GM21515 (cell line): Measurements from ENCODE around the gene NAB1.
A peak's percentile ranks its signal among the peaks of the same experiment; 100 is the strongest.

Source experiments
- ATAC-seq: cut with Tn5 transposase; IDR thresholded peaks from one replicate; pipeline ENCODE4 v1.9.1; 2021; ENCODE audit not compliant: unreplicated experiment

NAB1 gene

GRCh38 chr2:190668892-190669291 lies 20.0 kb downstream of the NAB1 start:
- ATAC-seq: no peak

- ATAC-seq: peak; percentile 50
Observed at GRCh38 chr2:190670182-190670946, 21.5 kb downstream of the NAB1 start.

DNA sequence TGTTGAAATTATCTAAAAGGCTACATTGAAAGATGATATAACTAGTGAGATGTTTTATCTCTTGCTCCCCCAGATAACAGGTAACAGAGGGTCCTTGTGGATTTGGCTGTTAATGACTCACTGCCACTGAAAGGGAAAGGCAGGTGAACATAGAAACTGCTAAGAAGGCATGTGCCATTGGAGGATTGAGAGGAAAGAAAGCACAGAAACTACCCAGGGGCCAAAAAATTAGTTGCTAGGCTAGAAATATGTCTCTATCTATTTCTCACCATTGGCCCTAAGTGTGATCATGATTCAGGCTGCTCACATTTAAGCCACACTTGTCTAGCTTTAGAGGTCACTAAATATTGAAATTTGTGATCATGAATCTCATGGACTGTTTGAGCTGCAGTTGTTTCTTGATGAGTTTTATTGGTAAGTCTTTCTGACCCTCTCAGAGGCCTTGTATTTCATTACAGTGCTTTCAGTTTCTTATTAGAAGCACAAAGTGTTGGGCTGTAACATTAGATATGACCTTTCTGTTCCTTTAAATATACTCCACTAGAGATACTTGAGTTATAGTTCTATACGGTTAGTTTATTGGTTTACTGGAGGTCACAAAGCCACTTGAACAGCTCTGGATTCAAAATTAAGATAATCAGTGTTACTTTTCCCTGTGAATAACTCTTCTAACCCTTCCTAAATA lies 26.2 kb downstream of the NAB1 start:
- peak; percentile 41 for ATAC-seq

GRCh38 chr2:190677255-190677654 lies 28.4 kb downstream of the NAB1 start:
- ATAC-seq: no peak

DNA sequence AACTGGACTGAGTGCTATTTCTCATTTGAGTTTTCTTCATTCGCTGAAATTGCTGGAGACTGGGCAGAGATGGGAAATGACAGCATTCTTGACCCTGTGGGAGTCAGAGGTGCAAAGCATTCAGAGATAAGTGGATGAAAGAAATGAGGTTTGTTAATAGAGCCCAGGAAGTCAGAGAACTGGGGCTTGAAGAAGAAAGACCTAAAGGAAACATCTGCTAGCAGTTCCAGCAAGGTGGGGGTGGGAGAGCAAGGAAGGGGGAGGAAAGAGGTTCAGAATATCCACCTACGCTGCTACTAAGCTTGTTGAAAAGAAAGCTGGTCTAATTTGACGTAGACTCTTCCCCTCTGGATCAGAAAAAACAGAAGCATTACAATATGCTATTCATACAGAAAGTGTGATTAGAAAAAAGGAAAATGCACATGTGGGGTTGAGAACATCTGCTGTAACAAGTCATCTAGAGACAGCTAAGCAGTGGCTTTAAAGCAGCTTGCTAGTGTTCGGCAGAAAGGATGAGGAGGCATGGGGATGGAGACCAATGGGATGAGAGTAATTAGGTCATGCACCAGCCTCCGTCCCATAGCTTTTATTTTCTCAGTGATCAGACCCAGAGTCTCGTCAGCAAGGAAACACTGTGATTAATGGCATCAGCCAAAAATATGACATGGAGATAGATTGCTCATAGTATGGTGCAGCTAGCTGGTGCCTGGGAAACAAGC lies 29.7 kb downstream of the NAB1 start:
- peak; percentile 50 for ATAC-seq

DNA sequence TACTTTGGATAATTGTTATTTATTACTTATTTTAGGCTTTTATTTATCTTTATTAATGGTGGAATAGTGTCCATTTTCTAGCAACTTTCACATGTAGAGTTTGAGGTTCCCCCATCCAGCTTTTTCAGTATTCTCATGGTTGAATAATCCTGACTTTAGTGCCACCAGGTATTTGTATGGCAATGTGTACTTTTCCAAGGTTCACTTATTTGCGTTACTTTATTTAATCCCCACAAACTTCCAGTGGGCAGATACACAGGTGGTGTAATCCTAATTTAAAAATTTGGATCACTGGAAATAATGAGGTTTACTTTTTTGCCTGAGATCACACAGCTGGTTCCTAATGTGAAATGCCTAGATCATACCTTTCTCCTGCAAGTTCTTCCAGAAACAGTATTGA lies 30.5 kb downstream of the NAB1 start:
- ATAC-seq: no peak

GRCh38 chr2:190679813-190680591 lies 31.1 kb downstream of the NAB1 start:
- ATAC-seq: peak; percentile 64

- no peak for ATAC-seq
Observed at GRCh38 chr2:190682168-190682567, 33.3 kb downstream of the NAB1 start.

- ATAC-seq: no peak
Observed at GRCh38 chr2:190683802-190684201, 34.9 kb downstream of the NAB1 start.

GRCh38 chr2:190684931-190685330 lies 36.0 kb downstream of the NAB1 start:
- no peak for ATAC-seq

DNA sequence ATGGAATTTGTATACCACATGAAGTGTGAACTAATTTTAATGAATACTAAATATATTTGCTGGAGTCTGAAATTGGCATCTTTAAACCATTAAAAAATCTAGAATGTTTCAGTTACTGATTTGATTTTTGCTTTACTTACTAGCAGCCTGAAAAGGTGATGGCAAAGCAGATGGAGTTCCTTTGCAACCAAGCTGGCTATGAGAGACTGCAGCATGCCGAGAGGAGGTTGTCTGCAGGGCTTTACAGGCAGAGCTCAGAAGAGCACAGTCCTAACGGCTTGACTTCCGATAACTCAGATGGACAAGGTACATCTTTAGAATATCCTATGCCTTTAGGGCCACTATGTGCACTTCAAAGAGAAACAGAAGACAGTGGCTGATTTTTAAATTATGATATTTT lies 36.5 kb downstream of the NAB1 start:
- ATAC-seq: no peak

DNA sequence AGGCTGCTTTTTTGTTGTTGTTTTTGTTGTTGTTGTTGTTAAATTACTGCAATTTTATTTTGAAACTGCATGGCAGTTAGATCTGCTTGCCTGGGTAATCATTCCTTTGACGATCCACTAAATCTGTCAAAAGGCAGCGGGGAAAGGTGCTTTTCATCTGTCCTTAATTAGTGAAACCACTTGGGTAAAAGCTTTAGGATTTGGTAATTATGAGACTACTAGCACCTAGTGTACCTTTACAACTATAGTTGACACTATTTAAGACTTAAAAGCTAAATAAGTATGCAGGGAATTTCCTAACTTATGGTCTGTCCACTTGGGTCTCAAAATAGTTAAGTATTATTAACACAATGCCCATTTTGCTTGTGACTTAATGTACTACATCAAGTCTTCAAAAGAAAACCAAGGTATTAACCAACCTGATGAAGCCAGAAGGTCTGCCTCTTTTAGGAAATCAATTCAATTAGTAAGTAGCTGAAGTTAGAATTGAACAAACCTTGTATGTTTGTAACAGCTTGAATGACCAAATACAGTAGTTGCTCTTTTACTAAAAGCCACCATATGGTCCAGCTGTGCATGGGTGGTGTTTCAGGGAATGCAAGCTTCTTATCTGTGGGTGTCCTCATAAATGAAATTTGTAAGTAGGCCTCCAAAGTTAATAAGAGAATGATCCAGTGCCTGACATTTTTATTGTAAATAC lies 44.8 kb downstream of the NAB1 start:
- ATAC-seq: peak; percentile 46

DNA sequence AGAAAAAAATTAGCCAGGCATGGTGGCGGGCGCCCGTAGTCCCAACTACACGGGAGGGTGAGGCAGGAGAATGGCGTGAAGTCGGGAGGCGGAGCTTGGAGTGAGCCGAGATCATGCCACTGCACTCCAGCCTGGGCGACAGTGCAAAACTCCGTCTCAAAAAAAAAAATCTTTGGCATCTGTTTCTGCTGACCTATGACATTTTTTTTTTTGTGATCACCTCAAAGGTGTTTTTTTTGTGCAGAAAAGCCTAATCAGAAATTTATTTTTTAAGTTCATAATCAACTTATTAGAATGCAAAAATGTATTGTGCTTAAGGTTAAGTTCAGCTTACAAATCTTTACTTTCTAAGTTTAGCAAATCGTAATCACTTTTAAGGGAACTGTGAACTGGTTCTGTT lies 45.6 kb downstream of the NAB1 start:
- no peak for ATAC-seq

DNA sequence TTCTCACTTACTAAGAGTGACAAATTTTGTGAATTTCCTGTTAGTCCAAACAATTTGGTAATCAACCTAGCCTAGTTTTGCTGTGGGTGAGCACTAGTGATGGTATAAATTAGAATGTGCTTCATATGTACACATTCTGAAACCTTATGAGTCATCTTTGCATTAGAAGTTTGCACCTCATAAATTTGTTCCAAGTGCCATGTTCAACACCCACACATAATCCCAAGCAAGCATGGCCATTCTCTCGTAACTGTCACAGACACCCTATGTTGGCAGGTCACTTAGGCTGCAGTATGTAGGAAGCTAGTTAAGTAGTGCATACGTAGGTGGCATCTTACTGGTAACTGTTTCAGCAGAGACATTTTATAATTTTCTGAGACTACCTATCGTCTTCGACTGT lies 46.9 kb downstream of the NAB1 start:
- ATAC-seq: no peak

GRCh38 chr2:190696792-190697398 lies 48.0 kb downstream of the NAB1 start:
- ATAC-seq: no peak

- ATAC-seq: no peak
Observed at GRCh38 chr2:190697421-190697820, 48.5 kb downstream of the NAB1 start.

- no peak for ATAC-seq
Observed at GRCh38 chr2:190698895-190699294, 50.0 kb downstream of the NAB1 start.

- ATAC-seq: peak; percentile 66
Observed at GRCh38 chr2:190701586-190701985, 52.7 kb downstream of the NAB1 start.

GRCh38 chr2:190705280-190705679 lies 56.4 kb downstream of the NAB1 start:
- no peak for ATAC-seq

- no peak for ATAC-seq
Observed at GRCh38 chr2:190707726-190708125, 58.8 kb downstream of the NAB1 start.
